OCI-LY3 (cell line): ENCODE data around the gene ATG7.

ENCODE experiments used
- CTCF ChIP-seq: fragments of 200-600, 300-600 bp; sonication (generic); IDR thresholded peaks from 2 replicates; pipeline ENCODE4 v1.5.1; 2014; ENCODE audit warnings: antibody characterized with exemption, low read length, low read depth
- EZH2phosphoT487 ChIP-seq: fragments of 200-600 bp; shearing (Covaris generic); IDR thresholded peaks from 2 replicates; pipeline ENCODE4 v1.6.1; 2018; ENCODE audit warnings: antibody characterized with exemption, mixed run types, low read depth

- TF ChIP-seq CTCF (no peak), EZH2phosphoT487 (no peak)
Observed at GRCh38 chr3:11430624-11431023, 158.4 kb downstream of the ATG7 start.
